Gastroesophageal sphincter (tissue), 4 donors: Measurements from ENCODE around the gene WDR87. TPM values are rescaled to one million over a fixed set of nuclear protein-coding genes. Genes with fewer than 3 reads are reported as not detected.

Experiments used
- ATAC-seq: fragments of 150-250 bp; one replicate; pipeline ENCODE4 v1.9.1; 2016; ENCODE audit warnings: mild to moderate bottlenecking, moderate library complexity
- H3K27ac ChIP-seq, 4 donors: fragments of 200-600 bp; sonication (generic) in 3 of 4; 1 replicate in 3 of 4; 2 replicates in 1 of 4; pipeline ENCODE4 v1.5.1; 2016 to 2019
- H3K27me3 ChIP-seq: fragments of 200-600 bp; sonication (generic); one replicate; pipeline ENCODE4 v1.5.1; 2019
- H3K36me3 ChIP-seq, 2 donors: fragments of 200-600 bp; sonication (generic); one replicate each; pipeline ENCODE4 v1.5.1; 2019; ENCODE audit warnings: control low read depth in 1 of 2
- H3K4me1 ChIP-seq, 3 donors: fragments of 200-600 bp; sonication (generic); 1 replicate in 2 of 3; 2 replicates in 1 of 3; pipeline ENCODE4 v1.5.1; 2016 to 2019; ENCODE audit warnings: control low read depth in 2 of 3
- H3K4me3 ChIP-seq, 2 donors: fragments of 200-600 bp; sonication (generic); one replicate each; pipeline ENCODE4 v1.5.1; 2019; ENCODE audit warnings: mild to moderate bottlenecking in 1 of 2, moderate library complexity in 1 of 2
- H3K9me3 ChIP-seq, 3 donors: fragments of 200-600 bp; sonication (generic); one replicate each; pipeline ENCODE4 v1.5.1; 2017 to 2019; ENCODE audit warnings: control low read depth in 2 of 3
- CTCF ChIP-seq, 4 experiments: fragments of 200-600 bp in 2 of 4; fragments of 450-650 bp in 2 of 4; sonication (generic) in 1 of 4; IDR thresholded peaks; one replicate each; pipeline ENCODE4 v1.5.1; 2017 to 2019; ENCODE audit warnings: antibody characterized with exemption in 4 of 4, mild to moderate bottlenecking in 2 of 4, moderate library complexity in 2 of 4
- EP300 ChIP-seq: sonication (generic); formaldehyde crosslinking; IDR thresholded peaks from one replicate; pipeline ENCODE4 v1.6.1; 2017; ENCODE audit warnings: antibody characterized with exemption, mild to moderate bottlenecking
- POLR2A ChIP-seq, 2 donors: fragments of 450-650 bp; IDR thresholded peaks; one replicate each; pipeline ENCODE4 v1.6.1; 2017; ENCODE audit warnings: antibody characterized with exemption in 2 of 2, mild to moderate bottlenecking in 2 of 2, moderate library complexity in 1 of 2
- POLR2AphosphoS5 ChIP-seq: sonication (generic); formaldehyde crosslinking; IDR thresholded peaks from one replicate; pipeline ENCODE4 v1.6.1; 2017; ENCODE audit warnings: antibody characterized with exemption
- WGBS, 2 donors: methylation state at CpG; one replicate each; pipeline ENCODE4 v1.1.5; 2018; ENCODE audit warnings: low coverage in 1 of 2; 5-methylcytosine and 5-hydroxymethylcytosine counted together
- total RNA-seq, 4 donors: library from RNA; depleted of rRNA; stranded (reverse); fragments of >200 nt; gene quantifications; one replicate each; pipeline ENCODE4 v1.1.0, GENCODE V29; 2016

Gene WDR87
- total RNA-seq, 4 donors from 2014 or later: not detected

- H3K36me3 ChIP-seq: peaks cover 0 to 3% of the 10 kb centered on the region in 2 donors
- H3K9me3 ChIP-seq: no peaks in the 10 kb centered on the region
- no peaks in the 10 kb centered on the region for H3K27me3 ChIP-seq
- H3K4me1 ChIP-seq: no peaks in the 10 kb centered on the region
- H3K4me3 ChIP-seq: no peak overlapping the region
- TF ChIP-seq POLR2AphosphoS5 (no peak), POLR2A (IDR thresholded peaks at IDR 0.05) (no peak), EP300 (no peak), CTCF (IDR thresholded peaks at IDR 0.05) (no peak)
- 70% methylated on average over 2 of the region's 2 CpGs; no CpG with 5 or more reads in 1 of the 2 donors for WGBS, 2 donors
- no peak for ATAC-seq
- H3K27ac ChIP-seq: no peak overlapping the region
Observed at GRCh38 chr19:37914908-37915307, 8.5 kb upstream of the WDR87 start.

GRCh38 chr19:37909661-37910199, 3.3 kb upstream of the WDR87 start:
- Histone ChIP-seq H3K4me3 (no peak overlapping the region), H3K36me3 (no peaks in the 10 kb centered on the region), H3K9me3 (no peaks in the 10 kb centered on the region), H3K27me3 (no peaks in the 10 kb centered on the region), H3K4me1 (peaks cover 0 to 20% (median 6%) of the 10 kb centered on the region in 3 donors), H3K27ac (no peak overlapping the region)
- 67 to 82% methylated on average over 6 of the region's 6 CpGs for WGBS, 2 donors
- ATAC-seq: no peak
- TF ChIP-seq POLR2A (IDR thresholded peaks at IDR 0.05) (no peak), EP300 (no peak), POLR2AphosphoS5 (no peak), CTCF (IDR thresholded peaks at IDR 0.05) (no peak)

GRCh38 chr19:37907735-37908455, 1.5 kb upstream of the WDR87 start:
- Histone ChIP-seq H3K27ac (peak overlapping the region in 2 of 4 donors; percentile 81 to 84), H3K4me1 (peaks cover 0 to 20% (median 6%) of the 10 kb centered on the region in 3 donors), H3K4me3 (peak overlapping the region; percentile 83 to 99), H3K9me3 (no peaks in the 10 kb centered on the region), H3K36me3 (no peaks in the 10 kb centered on the region), H3K27me3 (no peaks in the 10 kb centered on the region)
- ATAC-seq: no peak
- 14 to 27% methylated on average over 7 to 13 of the region's 13 CpGs for WGBS, 2 donors
- no peak for TF ChIP-seq CTCF (IDR thresholded peaks at IDR 0.05)

GRCh38 chr19:37906869-37907734, 708 bp upstream of the WDR87 start, which contains the start of gene SIPA1L3:
Gene SIPA1L3 (plus strand): TSS chr19:37907208. CDS start chr19:38081566, 174,358 bp downstream.
- Histone ChIP-seq H3K36me3 (no peaks in the 10 kb centered on the region), H3K27ac (peak within 1 kb of the TSS in 3 of 4 donors; percentile 65 to 84 (median 81)), H3K4me3 (peak within 1 kb of the TSS; percentile 83 to 99), H3K9me3 (no peaks in the 10 kb centered on the region), H3K4me1 (peaks cover 0 to 20% (median 6%) of the 10 kb centered on the region in 3 donors), H3K27me3 (no peaks in the 10 kb centered on the region)
- ATAC-seq: peak; percentile 99
- TF ChIP-seq POLR2A (IDR thresholded peaks at IDR 0.05): peak in 1 of 2 donors; percentile 50
- no peak for TF ChIP-seq POLR2AphosphoS5
- TF ChIP-seq EP300: no peak
- TF ChIP-seq CTCF (IDR thresholded peaks at IDR 0.05): no peak
- WGBS, 2 donors: 0% methylated on average over 2 to 10 of the region's 95 CpGs
